ENCODE results near the gene PSD4.
"Not testable (repeated sequence)": the region's sequence is repeated elsewhere in the genome, so short reads cannot be mapped to it uniquely, and the experiment has no call there.

PSD4 gene

DNA sequence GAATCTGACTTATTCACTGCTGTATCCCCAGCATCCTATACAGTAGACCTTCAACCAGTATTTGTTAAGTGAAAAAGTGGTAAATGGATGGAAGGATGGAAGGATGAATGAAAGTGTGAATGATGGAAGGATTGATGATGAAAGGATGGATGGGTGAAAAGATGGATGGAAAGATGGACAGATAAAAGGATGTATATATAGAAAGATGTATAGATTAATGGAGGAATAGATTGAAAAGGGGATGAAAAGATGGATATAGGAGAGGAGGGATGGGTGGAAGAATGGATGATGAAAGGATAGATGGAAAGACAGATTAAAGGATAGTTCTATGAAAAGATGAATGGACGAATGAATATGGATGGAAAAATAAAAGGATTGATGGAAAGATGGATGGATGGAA is 50.0 kb downstream of the PSD4 start:
- DNase-seq (ENCODE audit: low spot score), result no peak

DNA sequence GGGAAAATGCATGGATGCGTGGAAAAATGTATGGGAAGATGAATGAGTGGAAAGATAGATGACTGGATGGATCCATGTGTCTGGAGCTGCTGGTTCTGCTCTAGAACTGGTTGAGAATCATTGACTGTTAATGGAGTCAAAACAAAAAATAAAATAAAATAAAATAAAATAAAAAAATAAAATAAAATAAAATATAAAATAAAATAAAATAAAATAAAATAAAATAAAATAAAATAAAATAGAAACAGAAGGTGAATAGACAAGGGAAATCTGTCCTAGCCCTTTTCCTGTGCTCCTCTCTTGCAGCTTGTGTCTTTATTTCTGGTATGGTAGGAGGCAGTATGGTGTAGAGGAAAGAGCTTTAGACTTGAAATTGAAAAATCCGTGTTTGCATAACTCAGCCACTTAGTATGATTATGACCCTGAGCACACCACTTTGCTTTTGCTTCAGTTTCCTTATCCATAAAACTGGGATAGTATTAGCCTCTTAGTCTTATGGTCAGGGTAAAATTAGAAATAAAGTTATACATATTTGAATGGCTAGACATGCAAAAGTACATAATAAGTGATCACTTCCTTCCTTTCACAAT is 51.0 kb downstream of the PSD4 start:
- no peak for DNase-seq (ENCODE audit: low spot score)

GRCh38 chr2:113225263-113226259 is 51.8 kb downstream of the PSD4 start:
- DNase-seq (ENCODE audit: low spot score), result no peak

GRCh38 chr2:113226462-113226861 is 52.7 kb downstream of the PSD4 start:
- DNase-seq (ENCODE audit: low spot score), result no peak

DNA sequence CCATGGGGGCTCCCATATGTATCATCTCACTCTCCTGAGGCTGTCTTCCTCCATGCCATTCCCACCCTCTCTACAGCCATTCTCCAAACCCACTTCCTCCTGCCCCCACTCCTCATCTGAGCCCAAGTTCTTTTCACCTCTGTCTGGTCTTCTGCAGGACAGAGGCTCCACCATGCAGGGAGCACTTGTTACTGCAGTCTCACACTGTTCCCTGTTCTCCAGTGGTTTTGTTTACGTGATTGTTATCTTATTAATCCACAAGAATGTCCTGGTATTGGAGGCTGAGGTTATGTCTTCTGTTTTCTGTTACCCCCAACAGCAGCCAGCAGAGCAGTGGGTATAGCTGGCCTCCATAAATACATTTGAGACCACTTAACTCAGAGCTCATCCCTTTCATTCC is 53.5 kb downstream of the PSD4 start:
- DNase-seq (ENCODE audit: low spot score), result no peak

GRCh38 chr2:113227698-113228097 is 53.9 kb downstream of the PSD4 start:
- DNase-seq (ENCODE audit: low spot score), result no peak

DNA sequence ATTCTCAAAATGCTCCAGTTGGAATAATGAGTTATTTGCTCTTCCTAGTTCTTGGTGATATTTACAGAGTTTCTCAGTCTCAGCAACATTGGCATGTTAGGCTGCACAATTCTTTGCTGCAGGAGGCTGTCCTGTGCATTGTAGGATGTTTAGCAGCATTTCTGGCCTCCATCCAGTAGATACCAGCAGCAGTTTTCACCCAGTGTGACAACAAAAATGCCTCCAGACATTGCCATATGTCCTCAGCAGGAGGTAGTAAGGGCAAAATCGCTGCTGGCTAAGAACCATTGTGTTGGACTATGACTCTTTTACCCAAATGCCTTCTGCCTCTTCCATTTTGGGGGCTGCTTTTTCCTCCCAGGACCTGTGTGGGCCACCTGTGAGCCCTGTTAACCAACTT is 54.6 kb downstream of the PSD4 start:
- no peak for DNase-seq (ENCODE audit: low spot score)

GRCh38 chr2:113228991-113229716 is 55.4 kb downstream of the PSD4 start:
- no peak for DNase-seq (ENCODE audit: low spot score)

DNA sequence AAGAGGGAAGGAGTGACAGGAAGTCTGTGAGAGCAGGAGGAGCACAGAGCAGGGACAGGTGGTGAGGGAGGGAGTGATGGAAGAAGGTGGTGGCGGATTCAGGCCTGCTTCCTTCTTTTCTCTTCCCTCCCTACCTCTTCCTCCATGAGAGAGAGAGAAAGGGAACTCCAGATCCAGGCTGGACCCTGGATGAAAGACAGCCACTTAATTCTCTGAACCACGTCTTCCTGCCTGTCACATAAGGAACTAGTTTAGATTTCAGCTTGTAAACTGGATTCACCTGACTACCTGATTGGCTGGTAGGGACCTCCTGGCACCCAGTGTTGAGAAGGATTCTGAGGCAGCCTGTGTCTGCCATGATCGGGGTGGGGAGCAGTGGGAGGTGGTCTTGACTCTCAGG is 56.0 kb downstream of the PSD4 start:
- no peak for DNase-seq (ENCODE audit: low spot score)

- no peak for DNase-seq (ENCODE audit: low spot score)
Measured at GRCh38 chr2:113230531-113230930, 56.8 kb downstream of the PSD4 start.

DNA sequence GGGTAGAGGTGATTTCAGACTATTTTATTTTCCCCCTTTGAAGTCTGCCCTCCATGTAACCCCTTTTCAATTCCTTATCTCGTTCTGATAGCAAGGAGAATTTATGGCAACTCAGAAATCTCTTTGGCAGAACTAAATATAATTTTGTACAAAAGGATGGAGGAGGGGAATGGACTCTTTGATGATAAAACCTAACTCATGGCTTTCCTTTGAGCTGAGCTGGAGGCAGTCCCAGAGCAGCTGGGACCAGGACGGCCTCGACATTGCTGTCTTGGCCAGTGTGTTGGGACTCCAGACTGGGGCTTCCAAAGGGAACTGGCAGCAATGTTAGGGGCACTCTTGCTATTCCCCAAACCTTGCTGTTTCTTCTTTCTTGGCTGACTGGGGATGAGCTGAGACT is 57.3 kb downstream of the PSD4 start:
- no peak for DNase-seq (ENCODE audit: low spot score)

- DNase-seq (ENCODE audit: low spot score), result no peak
Measured at GRCh38 chr2:113232123-113232522, 58.4 kb downstream of the PSD4 start.

DNA sequence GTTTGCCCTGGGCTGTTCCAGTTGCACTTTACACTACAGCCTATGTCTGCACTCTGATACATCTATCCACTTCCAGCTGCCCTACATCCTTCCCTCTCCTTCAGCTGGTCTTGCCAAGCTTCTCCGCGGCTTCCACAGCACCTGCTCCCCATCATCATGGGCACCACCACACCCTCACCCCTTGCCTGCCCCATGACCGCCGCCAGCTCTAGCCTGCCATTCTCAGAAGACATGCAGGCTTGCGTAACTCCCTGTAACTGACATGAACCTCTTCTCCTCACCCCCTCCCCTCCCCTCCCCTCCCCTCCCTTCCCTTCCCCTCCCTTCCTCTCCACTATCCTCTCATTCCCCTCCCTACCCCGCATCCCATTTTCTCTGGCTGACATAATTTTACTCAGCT is 59.0 kb downstream of the PSD4 start:
- DNase-seq (ENCODE audit: low spot score), result no peak

- no peak for DNase-seq (ENCODE audit: low spot score)
Measured at GRCh38 chr2:113233593-113234550, 60.1 kb downstream of the PSD4 start.

DNA sequence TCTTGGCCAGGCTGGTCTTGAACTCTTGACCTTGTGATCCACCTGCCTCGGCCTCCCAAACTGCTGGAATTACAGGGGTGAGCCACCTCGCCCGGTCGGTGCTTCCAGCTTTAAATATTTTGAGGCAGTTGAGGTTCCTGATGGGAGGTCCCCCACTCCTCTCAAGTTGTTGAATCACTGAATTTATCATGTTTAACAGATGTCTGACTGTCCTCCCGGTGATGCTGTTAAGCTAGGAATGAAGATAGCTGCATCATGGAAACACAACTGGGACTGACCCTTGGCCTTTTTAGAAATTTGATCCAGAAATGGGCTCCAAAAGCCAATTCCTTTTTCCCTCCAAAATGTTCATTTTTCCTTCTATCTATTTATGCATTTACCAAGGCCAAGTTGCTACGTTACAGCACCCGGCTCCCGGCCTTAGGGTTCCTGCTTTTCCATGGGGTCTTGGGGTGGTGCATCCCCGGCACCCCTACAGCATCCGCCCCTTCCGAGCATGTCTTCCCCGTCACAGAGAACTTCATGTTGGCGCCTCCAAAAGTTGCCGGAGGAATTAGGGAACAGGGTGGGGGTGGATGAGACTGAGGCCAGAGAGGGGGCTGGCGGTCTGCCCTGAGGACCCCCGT is 61.1 kb downstream of the PSD4 start:
- no peak for DNase-seq (ENCODE audit: low spot score)

DNA sequence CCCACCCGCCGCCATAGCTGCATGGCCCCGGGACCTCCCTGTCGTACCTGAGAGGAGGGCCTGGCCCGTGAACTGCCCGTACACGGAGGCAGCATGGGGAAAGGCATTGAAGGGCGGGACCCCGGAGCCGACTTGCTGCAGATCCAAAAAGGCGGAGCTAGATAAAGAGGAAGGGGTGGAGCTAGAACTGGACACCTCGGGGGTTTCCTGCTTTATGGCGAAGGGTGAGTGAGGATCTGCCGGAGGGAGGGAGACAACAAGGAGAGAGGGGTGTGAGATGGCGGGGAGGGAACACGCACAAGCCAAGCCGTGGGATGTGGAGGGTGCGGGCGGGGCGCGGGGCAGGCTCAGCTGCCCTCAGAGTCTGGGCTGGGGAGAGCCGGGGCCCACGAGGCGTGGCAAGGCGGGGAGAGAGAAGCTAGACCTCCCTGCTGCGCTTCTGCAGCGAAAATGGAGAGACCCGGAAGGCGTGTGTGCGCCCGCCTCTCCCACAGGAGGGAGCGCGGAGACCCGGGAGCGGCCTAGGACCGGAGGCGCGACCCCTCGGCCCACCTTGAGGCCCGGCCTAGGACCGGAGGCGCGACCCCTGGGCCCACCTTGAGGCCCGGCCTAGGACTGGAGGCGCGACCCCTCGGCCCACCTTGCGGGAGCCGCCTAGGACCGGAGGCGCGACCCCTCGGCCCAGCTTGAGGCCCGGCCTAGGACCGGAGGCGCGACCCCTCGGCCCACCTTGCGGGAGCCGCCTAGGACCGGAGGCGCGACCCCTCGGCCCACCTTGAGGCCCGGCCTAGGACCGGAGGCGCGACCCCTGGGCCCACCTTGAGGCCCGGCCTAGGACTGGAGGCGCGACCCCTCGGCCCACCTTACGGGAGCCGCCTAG is 61.8 kb downstream of the PSD4 start:
- not testable (repeated sequence) for DNase-seq (ENCODE audit: low spot score)

GRCh38 chr2:113236367-113237159 is 62.8 kb downstream of the PSD4 start:
- no peak for DNase-seq (ENCODE audit: low spot score)

- DNase-seq (ENCODE audit: low spot score), result no peak
Measured at GRCh38 chr2:113237604-113238160, 63.9 kb downstream of the PSD4 start.
